HG02884 (cell line): ENCODE results near the gene MSH2.
"Not testable (repeated sequence)": the region's sequence is repeated elsewhere in the genome, so short reads cannot be mapped to it uniquely, and the experiment has no call there.

Source experiments
- ATAC-seq: cut with Tn5 transposase; IDR thresholded peaks from one replicate; pipeline ENCODE4 v1.9.1; 2021; ENCODE audit warnings: mild to moderate bottlenecking, moderate library complexity; ENCODE audit not compliant: unreplicated experiment

The MSH2 gene

GRCh38 chr2:47406649-47407330, 3.8 kb downstream of the MSH2 start:
- ATAC-seq: not testable (repeated sequence)

DNA sequence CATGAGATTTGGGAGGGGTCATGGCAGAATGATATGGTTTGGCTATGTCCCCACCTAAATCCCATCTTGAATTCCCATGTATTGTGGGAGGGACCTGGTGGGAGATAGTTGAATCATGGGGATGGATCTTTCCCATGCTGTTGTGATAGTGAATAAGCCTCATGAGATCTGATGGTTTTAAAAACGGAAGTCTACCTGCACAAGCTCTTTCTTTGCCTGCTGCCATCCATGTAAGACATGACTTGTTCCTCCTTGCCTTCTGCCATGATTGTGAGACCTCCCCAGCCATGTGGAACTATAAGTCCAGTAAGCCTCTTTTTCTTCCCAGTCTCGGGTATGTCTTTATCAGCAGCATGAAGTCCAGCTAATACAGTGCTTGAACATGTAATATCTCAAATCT, 5.0 kb downstream of the MSH2 start:
- not testable (repeated sequence) for ATAC-seq

DNA sequence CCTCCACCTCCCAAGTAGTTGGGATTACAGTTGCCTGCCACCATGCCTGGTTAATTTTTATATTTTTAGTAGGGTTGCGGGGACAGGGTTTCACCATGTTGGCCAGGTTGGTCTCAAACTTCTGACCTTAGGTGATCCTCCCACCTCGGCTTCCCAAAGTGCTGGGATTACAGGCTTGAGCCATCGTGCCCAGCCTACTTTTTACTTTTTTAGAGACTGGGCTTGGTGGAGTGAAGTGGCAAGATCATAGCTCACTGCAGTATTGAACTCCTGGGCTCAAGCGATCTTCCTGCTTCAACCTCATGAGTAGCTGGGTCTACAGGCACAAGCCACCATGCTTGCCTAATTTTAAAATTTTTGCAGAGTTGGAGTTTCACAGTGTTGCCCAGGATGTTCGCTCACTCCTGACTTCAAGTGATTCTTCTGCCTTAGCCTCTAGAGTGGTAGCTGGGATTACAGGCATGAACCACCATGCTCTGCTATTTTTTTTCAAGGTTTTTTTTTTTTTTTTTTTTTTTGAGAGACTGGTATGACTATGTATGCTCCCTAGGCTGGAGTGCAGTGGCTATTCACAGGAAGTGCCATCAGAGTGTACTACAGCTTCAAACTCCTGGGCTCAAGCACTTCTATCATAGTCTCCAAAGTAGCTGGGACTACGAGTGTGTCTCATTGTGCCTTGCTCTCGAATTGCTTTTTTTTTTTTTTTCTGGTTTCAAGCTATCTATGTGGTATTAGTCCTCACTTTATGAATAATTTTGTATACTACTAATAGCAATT, 11.9 kb downstream of the MSH2 start:
- no peak for ATAC-seq

GRCh38 chr2:47420214-47420613, 17.3 kb downstream of the MSH2 start:
- no peak for ATAC-seq

DNA sequence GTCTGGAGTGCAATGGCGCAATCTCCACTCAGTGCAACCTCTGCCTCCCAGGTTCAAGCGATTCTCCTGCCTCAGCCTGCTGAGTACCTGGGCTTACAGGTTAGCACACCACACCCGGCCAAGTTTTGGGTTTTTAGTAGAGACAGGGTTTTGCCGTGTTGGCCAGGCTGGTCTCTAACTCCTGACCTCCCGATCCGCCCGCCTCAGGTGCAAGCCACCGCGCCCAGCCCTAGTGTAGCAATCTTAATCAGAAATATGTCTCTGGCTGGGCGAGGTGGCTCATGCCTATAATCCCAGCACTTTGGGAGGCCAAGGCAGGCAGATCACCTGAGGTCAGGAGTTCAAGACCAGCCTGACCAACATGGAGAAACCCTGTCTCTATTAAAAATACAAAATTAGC, 17.7 kb downstream of the MSH2 start:
- ATAC-seq: not testable (repeated sequence)

DNA sequence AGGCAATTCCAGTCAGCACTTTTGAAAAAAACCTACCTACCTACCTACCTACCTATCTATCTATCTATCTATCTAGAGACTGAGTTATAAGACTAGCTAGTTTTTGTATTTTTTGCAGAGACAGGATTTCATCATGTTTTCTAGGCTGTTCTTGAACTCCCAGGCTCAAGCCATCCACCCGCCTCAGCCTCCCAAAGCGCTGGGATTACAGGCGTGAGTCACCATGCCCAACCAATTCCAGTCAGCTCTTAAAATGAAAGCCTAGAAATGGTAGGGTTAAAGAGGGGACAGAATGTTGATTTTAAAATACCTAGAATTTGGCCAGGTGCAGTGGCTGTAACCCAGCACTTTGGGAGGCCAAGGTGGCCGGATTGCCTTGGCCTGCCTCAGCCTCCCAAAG, 19.1 kb downstream of the MSH2 start:
- ATAC-seq: no peak

- no peak for ATAC-seq
Measured at GRCh38 chr2:47422560-47422959, 19.6 kb downstream of the MSH2 start.

DNA sequence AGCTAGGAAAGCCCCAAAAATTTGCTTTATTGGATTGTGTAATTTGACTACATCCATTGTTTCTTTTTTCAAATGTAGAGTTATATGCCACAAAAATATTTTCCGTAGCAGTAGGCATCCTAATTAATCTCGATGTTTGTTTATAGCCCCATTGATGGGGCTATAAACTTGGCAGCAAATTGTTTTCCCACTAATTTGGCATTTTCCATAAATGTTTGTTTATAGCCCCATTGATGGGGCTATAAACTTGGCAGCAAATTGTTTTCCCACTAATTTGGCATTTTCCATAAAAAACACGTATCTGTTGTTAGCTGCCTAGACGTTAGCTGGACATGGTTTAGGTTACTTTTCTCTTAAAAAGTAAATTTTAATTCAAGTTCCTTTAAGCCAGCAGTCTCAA, 23.8 kb downstream of the MSH2 start:
- ATAC-seq: no peak

DNA sequence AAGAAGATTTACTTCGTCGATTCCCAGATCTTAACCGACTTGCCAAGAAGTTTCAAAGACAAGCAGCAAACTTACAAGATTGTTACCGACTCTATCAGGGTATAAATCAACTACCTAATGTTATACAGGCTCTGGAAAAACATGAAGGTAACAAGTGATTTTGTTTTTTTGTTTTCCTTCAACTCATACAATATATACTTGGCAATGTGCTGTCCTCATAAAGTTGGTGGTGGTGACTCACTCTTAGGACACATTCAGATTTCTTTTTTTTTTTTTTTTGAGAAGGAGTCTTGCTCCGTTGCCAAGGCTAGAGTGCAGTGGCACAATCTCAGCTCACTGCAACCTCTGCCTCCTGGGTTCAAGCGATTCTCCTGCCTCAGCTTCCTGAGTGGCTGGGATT, 26.8 kb downstream of the MSH2 start:
- ATAC-seq: no peak

DNA sequence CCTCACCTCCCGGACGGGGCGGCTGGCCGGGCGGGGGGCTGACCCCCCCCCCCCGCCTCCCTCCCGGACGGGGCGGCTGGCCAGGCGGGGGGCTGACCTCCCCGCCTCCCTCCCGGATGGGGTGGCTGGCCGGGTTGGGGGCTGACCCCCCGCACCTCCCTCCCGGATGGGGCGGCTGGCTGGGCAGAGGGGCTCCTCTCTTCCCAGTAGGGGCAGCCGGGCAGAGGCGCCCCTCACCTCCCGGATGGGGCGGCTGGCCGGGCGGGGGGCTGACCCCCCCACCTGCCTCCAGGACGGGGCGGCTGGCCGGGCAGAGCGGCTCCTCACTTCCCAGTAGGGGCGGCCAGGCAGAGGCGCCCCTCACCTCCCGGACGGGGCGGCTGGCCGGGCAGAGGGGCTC, 30.1 kb downstream of the MSH2 start:
- ATAC-seq: not testable (repeated sequence)

GRCh38 chr2:47433445-47433844, 30.5 kb downstream of the MSH2 start:
- not testable (repeated sequence) for ATAC-seq

DNA sequence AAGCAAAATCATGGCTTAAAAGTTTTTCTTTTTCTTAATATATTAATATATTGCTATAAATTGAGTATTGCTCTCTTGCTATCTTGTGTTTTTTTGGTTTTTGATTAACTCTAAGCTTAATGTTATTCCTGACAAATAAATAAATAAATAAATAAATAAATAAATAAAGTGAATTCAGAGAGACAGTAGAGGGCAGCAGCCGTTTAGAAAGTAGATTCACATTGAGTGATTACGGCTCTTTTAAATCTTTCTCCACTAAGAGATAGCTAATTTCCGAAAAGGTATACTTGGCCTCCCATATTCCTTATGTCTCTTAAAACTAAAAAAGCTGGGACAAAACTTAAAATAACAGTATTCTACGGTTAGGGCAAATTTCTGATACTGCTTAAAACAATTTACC, 34.3 kb downstream of the MSH2 start:
- ATAC-seq: no peak

- no peak for ATAC-seq
Measured at GRCh38 chr2:47438106-47438505, 35.1 kb downstream of the MSH2 start.

DNA sequence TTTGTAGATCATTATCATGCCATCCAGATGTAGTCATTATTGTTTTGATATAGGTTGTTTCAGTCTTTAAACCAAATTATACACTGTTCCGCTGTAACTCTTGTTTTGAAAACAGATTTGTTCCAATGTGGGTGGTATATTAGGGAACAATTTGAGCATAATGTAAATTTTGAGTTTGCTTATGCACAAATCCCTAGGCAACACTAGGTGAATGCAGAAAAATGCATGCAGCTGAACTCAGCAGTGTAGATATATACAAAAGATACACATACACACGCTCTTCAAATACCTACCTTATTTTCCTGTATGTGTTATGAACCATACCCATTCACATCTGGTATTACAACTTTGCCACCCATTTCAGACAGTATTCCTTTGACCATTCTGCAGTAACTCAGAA, 35.8 kb downstream of the MSH2 start:
- ATAC-seq: no peak

DNA sequence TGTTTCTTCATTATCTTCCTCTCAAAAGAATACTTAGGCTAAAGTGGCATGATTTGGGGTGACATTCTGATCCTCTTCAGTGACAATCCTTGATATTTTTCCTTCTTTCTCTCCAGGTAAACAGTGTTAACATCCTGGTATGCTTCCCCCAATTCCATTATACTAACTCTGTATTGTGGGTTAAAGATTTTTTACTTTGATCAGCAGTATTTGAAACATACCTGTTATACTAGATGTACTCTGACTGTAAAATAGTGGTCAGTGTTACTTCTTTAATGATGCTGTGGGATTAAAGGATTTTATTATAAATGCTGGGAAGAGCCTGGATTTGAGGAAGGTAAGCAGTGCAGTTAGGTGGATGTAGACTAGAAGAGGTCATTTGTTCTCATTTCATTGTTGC, 48.8 kb downstream of the MSH2 start:
- ATAC-seq: no peak

GRCh38 chr2:47452761-47453160, 49.8 kb downstream of the MSH2 start:
- no peak for ATAC-seq

DNA sequence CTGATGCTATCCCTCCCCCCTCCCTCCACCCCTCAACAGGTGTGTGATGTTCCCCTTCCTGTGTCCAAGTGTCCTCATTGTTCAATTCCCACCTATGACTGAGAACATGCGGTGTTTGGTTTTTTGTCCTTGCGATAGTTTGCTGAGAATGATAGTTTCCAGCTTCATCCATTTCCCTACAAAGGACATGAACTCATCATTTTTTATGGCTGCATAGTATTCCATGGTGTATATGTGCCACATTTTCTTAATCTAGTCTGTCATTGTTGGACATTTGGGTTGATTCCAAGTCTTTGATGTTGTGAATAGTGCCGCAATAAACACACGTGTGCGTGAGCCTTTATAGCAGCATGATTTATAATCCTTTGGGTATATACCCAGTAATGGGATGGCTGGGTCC, 51.9 kb downstream of the MSH2 start:
- not testable (repeated sequence) for ATAC-seq

DNA sequence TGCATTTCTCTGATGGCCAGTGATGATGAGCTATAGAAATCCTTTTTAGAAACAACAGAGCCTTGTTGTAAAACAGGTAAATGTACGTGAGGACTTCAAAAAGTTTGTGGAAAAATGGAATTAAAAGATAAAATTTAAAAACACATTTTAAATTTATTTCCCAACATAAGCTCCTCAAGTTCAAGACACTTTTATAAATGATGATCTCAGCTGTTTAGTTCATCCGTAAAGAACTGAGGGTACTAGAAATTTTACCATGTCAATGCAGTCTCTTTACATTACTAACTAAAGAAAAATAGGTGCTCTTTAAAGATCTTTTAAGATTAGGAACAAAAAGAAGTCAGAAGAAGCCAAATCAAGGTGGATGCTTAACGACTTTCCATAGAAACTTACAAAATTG, 52.5 kb downstream of the MSH2 start:
- ATAC-seq: no peak

- no peak for ATAC-seq
Measured at GRCh38 chr2:47456851-47457250, 53.9 kb downstream of the MSH2 start.

GRCh38 chr2:47457268-47457667, 54.3 kb downstream of the MSH2 start:
- no peak for ATAC-seq

- no peak for ATAC-seq
Measured at GRCh38 chr2:47459021-47459420, 56.1 kb downstream of the MSH2 start.

DNA sequence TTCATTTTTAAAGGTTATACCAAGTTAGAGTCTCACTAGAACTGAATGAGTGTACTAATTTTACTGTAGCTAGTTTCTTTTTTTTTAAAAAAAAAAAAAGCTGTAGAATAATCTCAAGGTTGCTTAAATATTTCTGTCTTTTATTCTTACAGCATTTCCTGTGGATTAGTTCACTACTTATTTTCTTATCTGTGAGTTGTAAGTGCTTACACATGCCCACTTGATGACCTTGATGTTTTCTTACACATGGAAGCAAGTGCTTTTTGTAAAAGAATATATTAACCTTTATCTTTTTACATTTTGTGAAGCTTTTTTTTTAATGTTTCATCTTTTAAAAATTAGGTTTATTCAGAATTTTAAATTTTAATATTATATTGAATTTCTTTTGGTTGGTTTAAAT, 57.8 kb downstream of the MSH2 start:
- no peak for ATAC-seq
